Breast epithelium (tissue), 3 donors: ENCODE measurements around the gene RELT.

Experiments
- POLR2AphosphoS5 ChIP-seq, 3 donors: sonication (generic); formaldehyde crosslinking; IDR thresholded peaks; one replicate each; pipeline ENCODE4 v1.6.1; 2017; ENCODE audit warnings: antibody characterized with exemption in 3 of 3
- TF ChIP-seq, protein P1 (sequence below), 3 donors: fragments of 450-650 bp; IDR thresholded peaks; one replicate each; pipeline ENCODE4 v1.5.1; 2016 to 2017; ENCODE audit warnings: antibody characterized with exemption in 3 of 3, mild to moderate bottlenecking in 3 of 3, moderate library complexity in 3 of 3

GRCh38 chr11:73392108-73393010 is 16.2 kb downstream of the RELT start:
- TF ChIP-seq, protein P1, sequence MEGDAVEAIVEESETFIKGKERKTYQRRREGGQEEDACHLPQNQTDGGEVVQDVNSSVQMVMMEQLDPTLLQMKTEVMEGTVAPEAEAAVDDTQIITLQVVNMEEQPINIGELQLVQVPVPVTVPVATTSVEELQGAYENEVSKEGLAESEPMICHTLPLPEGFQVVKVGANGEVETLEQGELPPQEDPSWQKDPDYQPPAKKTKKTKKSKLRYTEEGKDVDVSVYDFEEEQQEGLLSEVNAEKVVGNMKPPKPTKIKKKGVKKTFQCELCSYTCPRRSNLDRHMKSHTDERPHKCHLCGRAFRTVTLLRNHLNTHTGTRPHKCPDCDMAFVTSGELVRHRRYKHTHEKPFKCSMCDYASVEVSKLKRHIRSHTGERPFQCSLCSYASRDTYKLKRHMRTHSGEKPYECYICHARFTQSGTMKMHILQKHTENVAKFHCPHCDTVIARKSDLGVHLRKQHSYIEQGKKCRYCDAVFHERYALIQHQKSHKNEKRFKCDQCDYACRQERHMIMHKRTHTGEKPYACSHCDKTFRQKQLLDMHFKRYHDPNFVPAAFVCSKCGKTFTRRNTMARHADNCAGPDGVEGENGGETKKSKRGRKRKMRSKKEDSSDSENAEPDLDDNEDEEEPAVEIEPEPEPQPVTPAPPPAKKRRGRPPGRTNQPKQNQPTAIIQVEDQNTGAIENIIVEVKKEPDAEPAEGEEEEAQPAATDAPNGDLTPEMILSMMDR (IDR thresholded peaks at IDR 0.05): no peak
- no peak for TF ChIP-seq POLR2AphosphoS5 (IDR thresholded peaks at IDR 0.05)
